ENCODE results near the gene GRM8. TPM values are rescaled to one million over a fixed set of nuclear protein-coding genes. Genes with fewer than 3 reads are reported as not detected.

Gene GRM8
- total and polyA plus RNA-seq, 10 of the 15 experiments (the other 5 are each of a cell fraction or from before 2014, with no cell fraction given), result 0.33 to 7.1 (median 0.45) TPM; not detected in 2

DNA sequence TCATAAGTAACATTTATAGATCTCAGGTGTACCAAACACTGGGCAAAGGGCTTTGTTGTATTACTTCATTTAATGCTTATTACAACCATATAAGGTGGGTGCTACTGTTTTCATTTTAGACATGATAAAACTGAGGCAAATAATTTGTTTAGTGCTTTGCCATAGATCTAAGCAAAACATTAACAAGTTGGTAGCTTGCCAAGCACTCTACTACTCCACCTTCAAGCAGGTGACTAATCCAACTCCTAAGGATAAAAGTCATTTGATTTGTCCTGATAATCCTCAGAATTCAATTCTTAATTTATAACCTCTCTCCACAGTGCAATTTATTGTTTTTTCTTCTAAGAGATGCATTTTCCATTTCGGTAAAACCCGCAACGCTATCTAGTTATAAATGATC lies 646.4 kb downstream of the GRM8 start:
- Histone ChIP-seq H3K4me3 (no peak overlapping the region), H4K20me1 (ENCODE audit: control insufficient read depth, insufficient read depth) (no peaks in the 10 kb centered on the region), H3K9ac (ENCODE audit: control insufficient read depth, insufficient read depth, low read length) (no peak overlapping the region), H3K9me3 (replicated peaks; ENCODE audit: control insufficient read depth, insufficient read depth, low read length) (no peaks in the 10 kb centered on the region; the same call in 2 of the 3 replicates), H3K27ac (ENCODE audit: control insufficient read depth, insufficient read depth) (no peak overlapping the region), H3K4me2 (ENCODE audit: control insufficient read depth, insufficient read depth) (no peak overlapping the region), H3K27me3 (replicated peaks in 1 of 2; ENCODE audit: control insufficient read depth in 2 of 2, insufficient read depth in 2 of 2, low read length in 1 of 2) (no peaks in the 10 kb centered on the region), H3K36me3 (ENCODE audit: control insufficient read depth in 2 of 2, insufficient read depth in 2 of 2, low read length in 1 of 2) (no peaks in the 10 kb centered on the region), H2AFZ (ENCODE audit: control insufficient read depth, low read depth, low read length) (no peak overlapping the region), H3K4me1 (ENCODE audit: control insufficient read depth, insufficient read depth, low read length) (no peaks in the 10 kb centered on the region), H3K79me2 (ENCODE audit: control insufficient read depth, insufficient read depth, low read length) (no peaks in the 10 kb centered on the region)
- DNase-seq (ENCODE audit: low read depth, low spot score) (no peak), ATAC-seq (no peak), FAIRE-seq (no peak)
- TF ChIP-seq MLLT1 (IDR thresholded peaks at IDR 0.05) (no peak), CTCF (IDR thresholded peaks at IDR 0.05 in 2 of 3, conservative IDR thresholded peaks at IDR 0.05 in 1 of 3; ENCODE audit: control insufficient read depth in 2 of 3, extremely low read depth in 1 of 3, insufficient read depth in 1 of 3, low read depth in 3 of 3, low read length in 3 of 3) (no peak), ATF7 (IDR thresholded peaks at IDR 0.05; ENCODE audit: low read depth) (no peak), SREBF1 (IDR thresholded peaks at IDR 0.05; ENCODE audit: low read length) (no peak), SUZ12 (IDR thresholded peaks at IDR 0.05; ENCODE audit: unreplicated experiment) (no peak), FOS (IDR thresholded peaks at IDR 0.05; ENCODE audit: borderline replicate concordance, extremely low read depth, insufficient read length) (no peak), NKRF (conservative IDR thresholded peaks at IDR 0.05) (no peak), SUPT20H (IDR thresholded peaks at IDR 0.05; ENCODE audit: borderline replicate concordance, control insufficient read depth, low read depth, low read length) (no peak), RCOR1 (conservative IDR thresholded peaks at IDR 0.05; ENCODE audit: low read depth, low read length) (no peak), WRNIP1 (IDR thresholded peaks at IDR 0.05; ENCODE audit: borderline replicate concordance, low read depth, low read length) (no peak), TBL1XR1 (IDR thresholded peaks at IDR 0.05; ENCODE audit: low read depth, low read length) (no peak), ZSCAN29 (IDR thresholded peaks at IDR 0.05) (no peak)
- TF ChIP-seq, protein P1, sequence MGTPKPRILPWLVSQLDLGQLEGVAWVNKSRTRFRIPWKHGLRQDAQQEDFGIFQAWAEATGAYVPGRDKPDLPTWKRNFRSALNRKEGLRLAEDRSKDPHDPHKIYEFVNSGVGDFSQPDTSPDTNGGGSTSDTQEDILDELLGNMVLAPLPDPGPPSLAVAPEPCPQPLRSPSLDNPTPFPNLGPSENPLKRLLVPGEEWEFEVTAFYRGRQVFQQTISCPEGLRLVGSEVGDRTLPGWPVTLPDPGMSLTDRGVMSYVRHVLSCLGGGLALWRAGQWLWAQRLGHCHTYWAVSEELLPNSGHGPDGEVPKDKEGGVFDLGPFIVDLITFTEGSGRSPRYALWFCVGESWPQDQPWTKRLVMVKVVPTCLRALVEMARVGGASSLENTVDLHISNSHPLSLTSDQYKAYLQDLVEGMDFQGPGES (IDR thresholded peaks at IDR 0.05), result no peak
- TF ChIP-seq, protein P2, sequence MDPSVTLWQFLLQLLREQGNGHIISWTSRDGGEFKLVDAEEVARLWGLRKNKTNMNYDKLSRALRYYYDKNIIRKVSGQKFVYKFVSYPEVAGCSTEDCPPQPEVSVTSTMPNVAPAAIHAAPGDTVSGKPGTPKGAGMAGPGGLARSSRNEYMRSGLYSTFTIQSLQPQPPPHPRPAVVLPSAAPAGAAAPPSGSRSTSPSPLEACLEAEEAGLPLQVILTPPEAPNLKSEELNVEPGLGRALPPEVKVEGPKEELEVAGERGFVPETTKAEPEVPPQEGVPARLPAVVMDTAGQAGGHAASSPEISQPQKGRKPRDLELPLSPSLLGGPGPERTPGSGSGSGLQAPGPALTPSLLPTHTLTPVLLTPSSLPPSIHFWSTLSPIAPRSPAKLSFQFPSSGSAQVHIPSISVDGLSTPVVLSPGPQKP (IDR thresholded peaks at IDR 0.05; ENCODE audit: low read depth, low read length), result no peak
- RAD21 ChIA-PET (ENCODE audit: unreplicated experiment), result no interaction called here
- SMC1A ChIA-PET (ENCODE audit: uncharacterized antibody, unreplicated experiment), result interaction anchor here (1.2 to 1.8 kb wide), 2 partner anchors 11 to 42 kb away, joined by 3 to 4 read pairs; no protein-coding TSS in a partner anchor
- intact Hi-C loops (cut with micrococcal nuclease; ENCODE audit: unreplicated experiment) (no loop called here), in situ Hi-C loops (cut with MboI) (no loop called here)
- POLR2A ChIA-PET, result no interaction called here
- 100% methylated on average over 3 of the region's 3 CpGs for WGBS (ENCODE audit: insufficient coverage, insufficient replicate concordance, low lambda C conversion rate, missing lambda C conversion rate)
- BruUV-seq (replicated peaks), result no TSS peak
- CTCF ChIA-PET, result no interaction called here

Data from GM12878 (cell line).